K562 (cell line): ENCODE measurements around the gene CCDC85C. TPM values are rescaled to one million over a fixed set of nuclear protein-coding genes. Genes with fewer than 3 reads are reported as not detected.

Source experiments
- ATAC-seq: fragments of 200-7000 bp; cut with Tn5 transposase; 3 replicates; pipeline ENCODE4 v1.9.1; 2020; ENCODE audit warnings: moderate library complexity
- BruUV-seq: library from RNA; stranded (reverse); fragments of 400-500 nt; replicated peaks from 2 replicates; lab custom pipeline; 2021; lab: Mats Ljungman, UMichigan
- CTCF ChIA-PET: fragments of 300-600 bp; formaldehyde crosslinking; extraction: SDS; loops from one replicate; lab custom pipeline; 2021; ENCODE audit warnings: low intra/inter-chr PET ratio; lab: Yijun Ruan, JAX
- POLR2A ChIA-PET: fragments of 300-600, 350-650 bp; sonication (Branson Sonifier 250); formaldehyde crosslinking; extraction: SDS; loops from one replicate; lab custom pipeline; 2021; ENCODE audit warnings: antibody characterized with exemption, inconsistent platforms; lab: Yijun Ruan, JAX
- DNase-seq, 4 experiments: peaks; one replicate each; pipeline versions ENCODE4 v3.0.0 to v3.0.0-alpha.2; 2011 to 2018; ENCODE audit warnings: low spot score in 3 of 4, mixed read lengths in 3 of 4; ENCODE audit errors: extremely low read depth in 1 of 4
- FAIRE-seq: peaks from 2 replicates; lab custom pipeline; 2011; peaks lifted over from hg19 to GRCh38; lab: Jason Lieb, UNC
- H2AFZ ChIP-seq: 2 replicates; pipeline ENCODE4 v1.6.0; 2011; ENCODE audit warnings: low read depth, low read length, control low read depth, inconsistent platforms
- H3K27ac ChIP-seq: fragments of 200-600 bp; 3 replicates; pipeline ENCODE4 v1.8.0; 2011; ENCODE audit warnings: low read depth, mild to moderate bottlenecking, control low read depth, inconsistent platforms, low read length, moderate library complexity, mixed read lengths; ENCODE audit errors: extremely low read depth
- H3K27me3 ChIP-seq, 2 experiments: fragments of 300-600 bp in 1 of 2; 2 replicates in 1 of 2; 3 replicates in 1 of 2; pipeline versions ENCODE4 v1.6.0 to v1.8.0; 2011; ENCODE audit warnings: inconsistent platforms in 2 of 2, low read length in 2 of 2, mild to moderate bottlenecking in 1 of 2, mixed read lengths in 1 of 2, moderate library complexity in 1 of 2; ENCODE audit not compliant: control insufficient read depth in 2 of 2, insufficient read depth in 2 of 2
- H3K36me3 ChIP-seq: fragments of 300-600 bp; 3 replicates; pipeline ENCODE4 v1.8.0; 2011; ENCODE audit warnings: mild to moderate bottlenecking, low read length, inconsistent platforms; ENCODE audit not compliant: control insufficient read depth, insufficient read depth
- H3K4me1 ChIP-seq, 2 experiments: fragments of 200-600 bp in 1 of 2; replicated peaks in 1 of 2; 2 replicates in 1 of 2; 3 replicates in 1 of 2; pipeline versions ENCODE4 v1.5.1 to v1.8.0; 2011; ENCODE audit warnings: inconsistent platforms in 2 of 2, low read length in 2 of 2, mild to moderate bottlenecking in 1 of 2, mixed read lengths in 1 of 2, moderate library complexity in 1 of 2; ENCODE audit not compliant: control insufficient read depth in 2 of 2, insufficient read depth in 2 of 2
- H3K4me2 ChIP-seq: 2 replicates; pipeline ENCODE4 v1.6.1; 2011; ENCODE audit warnings: low read length, control low read depth, inconsistent platforms, mixed read lengths; ENCODE audit not compliant: insufficient read depth
- H3K4me3 ChIP-seq: fragments of 200-600 bp; sonication (generic), shearing (Covaris generic); 2 replicates; pipeline ENCODE4 v1.5.1; 2016; ENCODE audit warnings: control low read depth, inconsistent platforms
- H3K79me2 ChIP-seq: fragments of 200-600 bp; 3 replicates; pipeline ENCODE4 v1.8.0; 2011; ENCODE audit warnings: low read length, inconsistent platforms; ENCODE audit not compliant: control insufficient read depth, insufficient read depth
- H3K9ac ChIP-seq, 2 experiments: 2 replicates each; pipeline versions ENCODE4 v1.6.0 to v1.6.1; 2011; ENCODE audit warnings: low read depth in 2 of 2, low read length in 2 of 2, control low read depth in 1 of 2, inconsistent platforms in 1 of 2, mild to moderate bottlenecking in 1 of 2, mixed read lengths in 1 of 2; ENCODE audit not compliant: insufficient read depth in 1 of 2
- H3K9me1 ChIP-seq: one replicate; pipeline ENCODE4 v1.6.0; 2011; ENCODE audit warnings: inconsistent platforms, mild to moderate bottlenecking, low read length, moderate library complexity; ENCODE audit not compliant: control insufficient read depth, insufficient read depth
- H3K9me3 ChIP-seq: replicated peaks from 2 replicates; pipeline ENCODE4 v1.5.1; 2011; ENCODE audit warnings: low read depth, low read length, inconsistent platforms; ENCODE audit not compliant: control insufficient read depth, insufficient read depth
- H4K20me1 ChIP-seq: replicated peaks from 2 replicates; pipeline ENCODE4 v1.6.1; 2011; ENCODE audit warnings: low read length, inconsistent platforms, mixed read lengths; ENCODE audit not compliant: control insufficient read depth, insufficient read depth
- BRCA1 ChIP-seq, 2 experiments: fragments of 450-650 bp in 1 of 2; sonication (generic) in 1 of 2; formaldehyde crosslinking in 1 of 2; IDR thresholded peaks; 2 replicates each; pipeline versions ENCODE4 v1.5.0 to v1.6.1; 2017 to 2020; ENCODE audit warnings: mild to moderate bottlenecking in 1 of 2, missing genetic modification reagents in 1 of 2
- WGBS: fragments of 100-300 bp; shearing (Covaris generic); methylation state at CpG from one replicate; pipeline ENCODE4 v1.1.6; 2016; ENCODE audit warnings: low coverage, mixed read lengths; ENCODE audit not compliant: insufficient coverage; ENCODE audit errors: missing lambda C conversion rate; 5-methylcytosine and 5-hydroxymethylcytosine counted together
- in situ Hi-C: fragments of 300-500 bp; cut with MboI; formaldehyde crosslinking; loops from 4 replicates; pipeline ENCODE4 v1.15.0; 2018; ENCODE audit warnings: inconsistent platforms, mixed read lengths
- intact Hi-C: fragments of 100-400 bp; cut with micrococcal nuclease; formaldehyde crosslinking; loops from 2 replicates; pipeline ENCODE4 v1.14.2; 2022
- polyA plus RNA-seq, 8 experiments: library from polyadenylated mRNA; depleted of rRNA in 4 of 8; stranded (reverse) in 5 of 8; unstranded in 3 of 8; fragments of >200 nt; fragmentation: Nextera tagmentation in 2 of 8; fragmentation: Illumina TruSeq in 1 of 8; extraction: Ambion mirVana in 2 of 8; extraction: Trizol in 1 of 8; gene quantifications; 2 replicates each; pipeline versions ENCODE4 v1.2.1 to v1.2.3, GENCODE V29; 2011 to 2014; ENCODE audit warnings: inconsistent platforms in 1 of 8, missing spikeins in 1 of 8
- total RNA-seq, 7 experiments: library from RNA; depleted of rRNA in 6 of 7; stranded (reverse); fragments of >200 nt in 6 of 7; fragmentation: Illumina TruSeq in 2 of 7; extraction: Trizol in 2 of 7; gene quantifications; 2 replicates each; pipeline versions ENCODE4 v1.2.1 to v1.2.3, GENCODE V29; 2011 to 2021; ENCODE audit warnings: low replicate concordance in 1 of 7
- TF ChIP-seq, protein P1 (sequence below), 3 experiments: IDR thresholded peaks in 2 of 3; conservative IDR thresholded peaks in 1 of 3; 2 replicates each; pipeline ENCODE4 v1.5.1; 2011 to 2012; ENCODE audit warnings: low read length in 3 of 3, mild to moderate bottlenecking in 3 of 3, control low read depth in 2 of 3, improper control_type of control experiment in 1 of 3, inconsistent platforms in 1 of 3, low read depth in 1 of 3, mixed read lengths in 1 of 3, moderate library complexity in 1 of 3; ENCODE audit not compliant: insufficient read depth in 2 of 3

The CCDC85C gene
- total and polyA plus RNA-seq, 9 of the 15 experiments (the other 6 are each of a cell fraction or from before 2014, with no cell fraction given): 0.18 to 22.0 (median 6.3) TPM

DNA sequence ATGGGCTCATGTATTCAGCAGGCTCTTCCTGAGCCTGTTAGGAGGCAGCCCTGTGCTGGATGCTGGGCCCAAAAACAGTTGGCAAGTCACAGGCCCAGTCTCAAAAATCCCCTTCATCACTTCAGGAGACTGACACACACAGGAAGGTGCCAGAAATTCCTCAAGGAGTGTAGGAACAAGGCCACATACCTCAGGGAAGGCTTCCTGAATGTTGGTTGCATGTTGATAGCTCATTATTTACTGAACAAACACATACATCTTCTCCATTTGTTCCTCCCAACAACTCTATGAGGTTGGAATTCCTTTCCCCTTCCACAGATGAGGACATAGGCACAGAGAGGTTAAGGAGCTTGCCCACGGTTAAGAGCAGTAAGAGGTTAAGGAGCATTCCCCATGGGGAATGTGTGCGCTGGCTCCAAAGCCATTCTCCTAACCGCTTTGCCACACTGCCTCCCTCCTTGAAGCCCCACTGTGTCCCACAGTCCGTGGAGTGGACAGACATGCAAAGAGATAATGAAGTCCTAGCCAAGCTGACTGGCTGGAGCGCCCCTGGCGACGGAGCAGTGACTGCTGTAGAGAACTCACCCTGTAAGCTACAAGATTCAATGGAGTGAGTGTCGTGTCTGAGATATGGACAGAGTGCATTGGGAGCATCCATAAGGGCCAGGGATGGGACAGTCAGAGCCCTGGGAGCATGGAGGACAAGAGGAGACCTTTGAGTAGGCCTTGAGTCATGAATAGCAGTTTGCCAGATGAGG lies 44.2 kb upstream of the CCDC85C start:
- WGBS: 10% methylated on average over 8 of the region's 8 CpGs
- Histone ChIP-seq H4K20me1 (peaks cover 11% of the 10 kb centered on the region; the same call in 1 of the 2 replicates), H3K27me3 (peaks cover 3 to 75% of the 10 kb centered on the region in 2 experiments; a peak in 4 of 5 replicates), H3K4me2 (no peak overlapping the region), H3K4me1 (peaks cover 0 to 14% of the 10 kb centered on the region in 2 experiments; a peak in 3 of 5 replicates), H3K36me3 (no peaks in the 10 kb centered on the region), H3K79me2 (no peaks in the 10 kb centered on the region), H2AFZ (no peak overlapping the region), H3K9ac (no peak overlapping the region), H3K9me3 (no peaks in the 10 kb centered on the region), H3K9me1 (no peaks in the 10 kb centered on the region), H3K27ac (no peak overlapping the region), H3K4me3 (no peak overlapping the region)
- FAIRE-seq (peak; percentile 35), DNase-seq (peak in 2 of 4 experiments; percentile 35 to 37), ATAC-seq (peak; percentile 88)
- CTCF ChIA-PET: interaction anchor here (0.6 kb wide), 1 partner anchor 146 kb away, joined by 3 read pairs; no protein-coding TSS in a partner anchor
- in situ Hi-C loops (no loop called here), intact Hi-C loops (no loop called here)
- POLR2A ChIA-PET: interaction anchor here (0.6 to 1.2 kb wide), 2 partner anchors 10 to 128 kb away, joined by 3 read pairs; no protein-coding TSS in a partner anchor
- no peak for TF ChIP-seq BRCA1 (IDR thresholded peaks at IDR 0.05)
- TF ChIP-seq BRCA1 (CRISPR knock-in tag; IDR thresholded peaks at IDR 0.05): no peak
- TF ChIP-seq, protein P1, sequence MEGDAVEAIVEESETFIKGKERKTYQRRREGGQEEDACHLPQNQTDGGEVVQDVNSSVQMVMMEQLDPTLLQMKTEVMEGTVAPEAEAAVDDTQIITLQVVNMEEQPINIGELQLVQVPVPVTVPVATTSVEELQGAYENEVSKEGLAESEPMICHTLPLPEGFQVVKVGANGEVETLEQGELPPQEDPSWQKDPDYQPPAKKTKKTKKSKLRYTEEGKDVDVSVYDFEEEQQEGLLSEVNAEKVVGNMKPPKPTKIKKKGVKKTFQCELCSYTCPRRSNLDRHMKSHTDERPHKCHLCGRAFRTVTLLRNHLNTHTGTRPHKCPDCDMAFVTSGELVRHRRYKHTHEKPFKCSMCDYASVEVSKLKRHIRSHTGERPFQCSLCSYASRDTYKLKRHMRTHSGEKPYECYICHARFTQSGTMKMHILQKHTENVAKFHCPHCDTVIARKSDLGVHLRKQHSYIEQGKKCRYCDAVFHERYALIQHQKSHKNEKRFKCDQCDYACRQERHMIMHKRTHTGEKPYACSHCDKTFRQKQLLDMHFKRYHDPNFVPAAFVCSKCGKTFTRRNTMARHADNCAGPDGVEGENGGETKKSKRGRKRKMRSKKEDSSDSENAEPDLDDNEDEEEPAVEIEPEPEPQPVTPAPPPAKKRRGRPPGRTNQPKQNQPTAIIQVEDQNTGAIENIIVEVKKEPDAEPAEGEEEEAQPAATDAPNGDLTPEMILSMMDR (IDR thresholded peaks at IDR 0.05 in 2 of 3, conservative IDR thresholded peaks at IDR 0.05 in 1 of 3; ENCODE audit: insufficient read depth in 2 of 3, low read depth in 1 of 3, low read length in 3 of 3): peak; percentile 45 to 60 (median 52)
- no TSS peak for BruUV-seq
